Measurements from ENCODE around the gene AHCY.
"Not testable (repeated sequence)": the region's sequence is repeated elsewhere in the genome, so short reads cannot be mapped to it uniquely, and the experiment has no call there.

Gene AHCY

GRCh38 chr20:34302723-34303533 is at the start of gene AHCY:
TSS of gene AHCY (minus strand) at chr20:34303355. CDS start at chr20:34303270, 85 bp downstream.
- peak; percentile 93 for DNase-seq

GRCh38 chr20:34350095-34350494 is 46.9 kb upstream of the AHCY start:
- DNase-seq, result no peak

DNA sequence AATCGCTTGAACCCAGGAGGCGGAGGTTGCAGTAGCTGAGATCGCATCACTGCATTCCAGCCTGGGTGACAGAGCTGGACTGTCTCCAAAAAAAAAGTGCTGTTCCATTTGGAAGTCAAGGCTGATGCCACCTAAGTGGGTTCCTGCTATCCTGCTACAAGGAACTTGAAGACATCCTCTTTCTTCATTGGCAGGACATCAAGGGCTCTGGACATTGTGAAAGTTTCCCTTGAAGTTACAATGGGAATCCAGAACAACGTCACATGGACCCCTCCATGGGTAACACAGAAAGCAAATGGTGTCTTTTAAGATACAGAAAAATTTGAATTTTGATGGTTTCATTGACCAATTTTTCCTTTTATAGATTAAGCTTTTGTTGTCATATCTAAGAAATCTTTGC is 44.4 kb upstream of the AHCY start:
- DNase-seq, result no peak

DNA sequence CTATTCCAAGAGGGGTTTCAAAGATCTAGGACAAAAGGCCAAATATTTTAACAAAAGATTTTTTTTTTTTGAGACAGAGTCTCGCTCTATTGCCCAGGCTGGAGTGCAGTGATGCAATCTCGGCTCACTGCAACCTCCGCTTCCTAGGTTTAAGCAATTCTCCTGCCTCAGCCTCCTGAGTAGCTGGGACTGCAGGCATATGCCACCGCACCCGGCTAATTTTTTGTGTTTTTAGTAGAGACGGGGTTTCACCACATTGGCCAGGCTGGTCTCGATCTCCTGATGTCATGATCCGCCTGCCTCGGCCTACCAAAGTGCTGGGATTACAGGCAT is 43.3 kb upstream of the AHCY start:
- not testable (repeated sequence) for DNase-seq

- not testable (repeated sequence) for DNase-seq
Measured at GRCh38 chr20:34345839-34346532, 42.8 kb upstream of the AHCY start.

DNA sequence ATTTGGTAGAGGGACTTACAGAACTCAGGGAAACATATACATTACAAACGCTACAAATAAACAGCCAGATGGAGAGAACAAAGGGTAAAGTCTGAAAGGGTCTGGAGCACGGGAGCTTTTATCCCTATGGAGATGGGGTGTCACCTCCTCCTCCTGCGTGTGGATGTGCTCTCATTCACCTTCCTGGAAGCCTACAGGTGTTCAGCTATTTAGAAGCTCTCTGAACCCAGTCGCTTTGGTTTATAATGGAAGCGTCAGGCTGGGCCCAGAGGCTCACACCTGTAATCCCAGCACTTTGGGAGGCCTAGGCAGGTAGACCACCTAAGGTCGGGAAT is 42.2 kb upstream of the AHCY start:
- DNase-seq, result no peak

- DNase-seq, result no peak
Measured at GRCh38 chr20:34344238-34344637, 41.1 kb upstream of the AHCY start.

GRCh38 chr20:34343458-34344211 is 40.5 kb upstream of the AHCY start:
- no peak for DNase-seq

DNA sequence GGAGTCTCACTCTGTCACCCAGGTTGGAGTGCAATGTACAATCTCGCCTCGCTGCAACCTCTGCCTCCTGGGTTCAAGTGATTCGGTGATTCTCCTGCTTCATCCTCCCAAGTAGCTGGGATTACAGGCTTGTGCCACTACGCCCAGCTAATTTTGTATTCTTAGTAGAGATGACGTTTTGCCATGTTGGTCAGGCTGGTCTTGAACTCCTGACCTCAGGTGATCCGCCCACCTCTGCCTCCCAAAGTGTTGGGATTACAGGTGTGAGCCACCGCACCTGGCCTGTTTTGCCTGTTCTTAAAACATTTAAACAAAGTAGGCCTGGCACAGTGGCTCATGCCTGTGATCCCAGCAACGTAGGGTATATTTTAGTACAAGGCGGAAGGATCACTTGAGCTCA is 38.0 kb upstream of the AHCY start:
- DNase-seq, result not testable (repeated sequence)

DNA sequence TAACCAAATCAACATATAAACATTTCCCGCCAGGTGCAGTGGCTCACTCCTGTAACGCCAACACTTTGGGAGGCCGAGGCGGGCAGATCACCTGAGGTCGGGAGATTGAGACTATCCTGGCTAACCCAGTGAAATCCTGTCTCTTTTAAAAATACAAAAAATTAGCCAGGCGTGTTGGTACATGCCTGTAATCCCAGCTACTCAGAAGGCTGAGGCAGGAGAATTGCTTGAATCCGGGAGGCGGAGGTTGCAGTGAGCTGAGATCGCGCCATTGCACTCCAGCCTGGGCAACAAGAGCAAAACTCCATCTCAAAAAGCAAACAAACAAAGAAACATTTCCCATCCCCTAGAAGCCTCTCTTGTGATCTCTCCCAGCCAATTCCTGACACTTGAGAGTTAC is 37.6 kb upstream of the AHCY start:
- not testable (repeated sequence) for DNase-seq

- no peak for DNase-seq
Measured at GRCh38 chr20:34337982-34338726, 35.0 kb upstream of the AHCY start.

DNA sequence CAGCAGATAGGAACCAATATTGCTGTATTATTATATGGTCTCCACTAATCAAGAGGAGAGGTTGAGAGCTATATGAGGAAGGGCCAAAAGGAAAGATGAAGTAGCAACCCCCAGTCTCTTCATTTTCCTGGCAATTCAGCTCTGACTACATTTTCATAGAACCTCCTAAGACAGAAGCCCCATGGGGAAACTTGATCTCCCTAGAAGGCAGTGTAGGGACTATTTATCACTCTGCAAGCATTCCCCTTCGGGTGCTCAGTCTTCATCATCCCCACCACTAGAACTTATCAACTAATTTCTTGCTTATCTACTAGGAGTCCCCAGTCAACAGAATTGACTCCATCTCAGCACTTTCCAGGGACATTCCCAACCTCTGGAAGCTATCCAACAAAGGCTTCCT is 34.4 kb upstream of the AHCY start:
- no peak for DNase-seq

- DNase-seq, result no peak
Measured at GRCh38 chr20:34334654-34335407, 31.7 kb upstream of the AHCY start.

- DNase-seq, result no peak
Measured at GRCh38 chr20:34333786-34334185, 30.6 kb upstream of the AHCY start.

- no peak for DNase-seq
Measured at GRCh38 chr20:34332262-34332920, 29.2 kb upstream of the AHCY start.

DNA sequence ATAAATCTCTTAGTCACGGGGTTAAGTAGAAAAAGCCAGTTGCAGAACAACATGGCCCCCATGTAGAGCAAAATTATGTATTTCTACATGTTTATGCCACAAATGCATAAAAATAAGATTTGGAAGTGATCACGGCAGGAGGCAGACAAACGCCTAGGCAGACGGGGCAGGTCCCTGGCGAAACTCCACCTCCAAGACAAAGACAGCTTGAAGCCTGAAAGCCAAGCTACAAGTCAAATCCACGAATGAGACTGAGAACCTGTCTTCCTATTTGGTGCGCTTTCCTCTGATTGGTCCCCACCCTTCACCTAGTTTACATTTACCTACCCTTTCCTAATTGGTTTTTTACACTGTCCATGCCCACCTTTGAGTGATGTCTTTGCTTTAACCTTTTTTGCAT is 28.7 kb upstream of the AHCY start:
- no peak for DNase-seq

GRCh38 chr20:34330861-34331544 is 27.8 kb upstream of the AHCY start:
- DNase-seq, result not testable (repeated sequence)

DNA sequence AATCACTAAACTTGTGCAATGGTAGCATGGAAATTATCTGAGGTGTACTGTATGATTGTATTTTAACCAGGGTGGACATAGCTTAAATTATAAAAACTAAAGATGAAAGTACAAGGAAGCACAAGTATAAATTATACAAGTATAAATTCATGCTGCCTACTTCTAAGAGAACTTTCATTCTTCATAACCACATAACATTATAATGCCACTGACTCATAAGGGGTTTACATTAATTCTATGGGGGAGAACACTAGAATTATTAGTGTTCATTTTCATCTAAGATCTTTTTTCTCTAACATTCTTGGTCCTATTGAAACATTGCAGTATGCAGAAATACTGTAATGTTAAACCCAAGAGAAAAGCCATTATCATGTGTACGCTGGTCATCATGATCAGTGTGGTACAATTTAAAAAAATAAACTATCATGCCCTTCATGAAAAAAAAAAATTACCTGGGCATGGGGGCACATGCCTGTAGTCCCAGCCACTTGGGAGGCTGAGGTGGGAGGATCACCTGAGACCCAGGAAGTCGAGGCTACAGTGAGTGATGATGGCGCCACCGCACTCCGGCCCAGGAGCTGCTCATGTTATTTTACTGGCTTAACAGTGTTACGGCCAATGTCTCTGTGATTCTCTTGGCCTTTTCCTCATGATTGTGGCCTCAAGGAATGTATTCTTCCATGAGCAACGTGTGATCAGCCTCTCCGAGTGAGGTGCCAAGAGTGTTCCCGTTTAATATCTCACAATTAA is 25.9 kb upstream of the AHCY start:
- no peak for DNase-seq

- DNase-seq, result not testable (repeated sequence)
Measured at GRCh38 chr20:34328207-34328606, 25.1 kb upstream of the AHCY start.

- no peak for DNase-seq
Measured at GRCh38 chr20:34324541-34324940, 21.4 kb upstream of the AHCY start.
